Measurements from ENCODE around the gene FRMD4A. TPM values are rescaled to one million over a fixed set of nuclear protein-coding genes. Genes with fewer than 3 reads are reported as not detected.

The FRMD4A gene
- total and polyA plus RNA-seq, 2 of the 4 experiments (the other 2 are of a cell fraction), result 30.3 to 68.8 TPM

- no peak overlapping the region for H3K4me3 ChIP-seq (ENCODE audit: insufficient read depth, low read depth, low read length)
- TF ChIP-seq BHLHE40 (IDR thresholded peaks at IDR 0.05; ENCODE audit: low read depth, low read length) (no peak), CEBPB (IDR thresholded peaks at IDR 0.05; ENCODE audit: low read depth, low read length) (no peak), USF2 (IDR thresholded peaks at IDR 0.05; ENCODE audit: low read depth, low read length) (no peak), CHD1 (IDR thresholded peaks at IDR 0.05; ENCODE audit: low read depth, low read length) (no peak), RAD21 (IDR thresholded peaks at IDR 0.05; ENCODE audit: low read length) (no peak)
- DNase-seq, result no peak
- no peak for ATAC-seq (ENCODE audit: low read depth)
- no peak overlapping the region for H3K23ac ChIP-seq (ENCODE audit: low read depth, low read length)
- no CpG with 5 or more reads among the region's 5 CpGs for WGBS, 2 experiments (ENCODE audit: extremely low coverage in 2 of 2, insufficient read length in 1 of 2)
- H3K18ac ChIP-seq (ENCODE audit: low read depth, low read length), result no peak overlapping the region
- H2AK5ac ChIP-seq (ENCODE audit: low read depth, low read length), result no peak overlapping the region
- H3K14ac ChIP-seq (replicated peaks; ENCODE audit: low read depth, low read length), result no peak overlapping the region
- H3K9me3 ChIP-seq (ENCODE audit: control insufficient read depth, insufficient read depth, low read length), result peaks cover 2% of the 10 kb centered on the region; the same call in 1 of the 2 replicates
- H2BK5ac ChIP-seq (ENCODE audit: low read depth, low read length, poor library complexity, severe bottlenecking), result no peak overlapping the region
- H4K91ac ChIP-seq (ENCODE audit: insufficient read depth, low read depth, low read length), result no peak overlapping the region
- no peaks in the 10 kb centered on the region for H3K79me1 ChIP-seq (ENCODE audit: low read depth in 1 of 2, low read length in 2 of 2)
- peaks cover 32% of the 10 kb centered on the region for H3K27me3 ChIP-seq (ENCODE audit: control insufficient read depth, insufficient read depth, low read length)
- in situ Hi-C loops (cut with MboI; ENCODE audit: low sequenced_read_pairs) (no loop called here), dilution Hi-C loops (cut with HindIII; ENCODE audit: low sequenced_read_pairs, unreplicated experiment) (no loop called here), intact Hi-C loops (cut with micrococcal nuclease) (no loop called here)
- POLR2A ChIA-PET (ENCODE audit: unreplicated experiment), result no interaction called here
- no peak overlapping the region for H3K56ac ChIP-seq (ENCODE audit: extremely low read depth, insufficient read depth, low read length)
- no peak overlapping the region for H4K8ac ChIP-seq (ENCODE audit: low read depth in 2 of 2, low read length in 2 of 2)
- H3K27ac ChIP-seq (ENCODE audit: insufficient read depth, low read length), result no peak overlapping the region
- H2BK20ac ChIP-seq (ENCODE audit: low read depth, low read length), result no peak overlapping the region
- H3K36me3 ChIP-seq (ENCODE audit: control insufficient read depth, insufficient read depth, low read length), result no peaks in the 10 kb centered on the region
- no TSS peak for BruUV-seq (replicated peaks)
- H3K9ac ChIP-seq (ENCODE audit: low read depth, low read length), result no peak overlapping the region
- H3K4me2 ChIP-seq (ENCODE audit: low read depth, low read length), result no peak overlapping the region
- no peaks in the 10 kb centered on the region for H3K9me1 ChIP-seq (ENCODE audit: insufficient read depth, low read length)
- H4K5ac ChIP-seq (ENCODE audit: low read depth, low read length), result no peak overlapping the region
- no peak overlapping the region for H2AFZ ChIP-seq (replicated peaks; ENCODE audit: low read length, poor library complexity)
- CTCF ChIA-PET, result no interaction called here
- H3K4ac ChIP-seq (ENCODE audit: low read depth, low read length), result no peak overlapping the region
- no peak overlapping the region for H2BK120ac ChIP-seq (ENCODE audit: low read depth, low read length)
- no peaks in the 10 kb centered on the region for H3K4me1 ChIP-seq (ENCODE audit: control insufficient read depth, insufficient read depth, low read length)
- H2BK15ac ChIP-seq (ENCODE audit: low read depth, low read length), result no peak overlapping the region
- H2AK9ac ChIP-seq (replicated peaks; ENCODE audit: low read depth, low read length, poor library complexity), result no peak overlapping the region
- H4K20me1 ChIP-seq (ENCODE audit: insufficient read depth, low read length), result no peaks in the 10 kb centered on the region
Measured at GRCh38 chr10:14208231-14208630, 122.5 kb downstream of the FRMD4A start.

Data from IMR-90 (cell line).